Right atrium auricular region (tissue), 2 donors: ENCODE results near the gene MYLK3. TPM values are rescaled to one million over a fixed set of nuclear protein-coding genes. Genes with fewer than 3 reads are reported as not detected.

ENCODE experiments used
- DNase-seq: peaks from one replicate; pipeline ENCODE4 v3.0.0-alpha.2; 2019; ENCODE audit warnings: low spot score
- H3K27ac ChIP-seq, 2 donors: fragments of 200-600 bp; sonication (generic); 1 replicate in 1 of 2; 2 replicates in 1 of 2; pipeline ENCODE4 v1.5.1; 2016 to 2019
- H3K27me3 ChIP-seq, 2 donors: fragments of 200-600 bp; sonication (generic); one replicate each; pipeline versions ENCODE4 v1.5.1 to v1.6.0; 2017 to 2019
- H3K36me3 ChIP-seq: fragments of 200-600 bp; sonication (generic); one replicate; pipeline ENCODE4 v1.5.1; 2016
- H3K4me1 ChIP-seq, 2 donors: fragments of 200-600 bp; sonication (generic); one replicate each; pipeline versions ENCODE4 v1.5.1 to v1.6.0; 2017 to 2019
- H3K4me3 ChIP-seq, 2 donors: fragments of 200-600 bp; sonication (generic); 1 replicate in 1 of 2; 2 replicates in 1 of 2; pipeline ENCODE4 v1.5.1; 2017 to 2019; ENCODE audit warnings: mild to moderate bottlenecking in 1 of 2, moderate library complexity in 1 of 2
- H3K9me3 ChIP-seq, 2 donors: fragments of 200-600 bp; sonication (generic); one replicate each; pipeline ENCODE4 v1.5.1; 2019
- CTCF ChIP-seq, 2 donors: fragments of 200-600 bp; sonication (generic); IDR thresholded peaks; one replicate each; pipeline ENCODE4 v1.5.1; 2019; ENCODE audit warnings: antibody characterized with exemption in 2 of 2
- total RNA-seq, 2 donors: library from RNA; depleted of rRNA; stranded (reverse); fragments of >200 nt; gene quantifications; one replicate each; pipeline ENCODE4 v1.1.0, GENCODE V29; 2016

MYLK3 gene
- total RNA-seq, 2 donors from 2014 or later, result 275 to 456 TPM

- Histone ChIP-seq H3K4me3 (no peak overlapping the region), H3K36me3 (no peaks in the 10 kb centered on the region), H3K9me3 (no peaks in the 10 kb centered on the region), H3K27me3 (no peaks in the 10 kb centered on the region), H3K4me1 (peaks cover 0 to 40% of the 10 kb centered on the region in 2 donors), H3K27ac (no peak overlapping the region)
- DNase-seq, result no peak
- TF ChIP-seq CTCF (IDR thresholded peaks at IDR 0.05), result no peak
Measured at GRCh38 chr16:46691726-46692125, 56.4 kb downstream of the MYLK3 start.

- peaks cover 0 to 41% of the 10 kb centered on the region in 2 donors for H3K4me1 ChIP-seq
- H3K27ac ChIP-seq, result peak overlapping the region; percentile 91 to 94
- peak in 1 of 2 donors; percentile 2 for TF ChIP-seq CTCF (IDR thresholded peaks at IDR 0.05)
- H3K4me3 ChIP-seq, result peak overlapping the region; percentile 73 to 83
- H3K9me3 ChIP-seq, result no peaks in the 10 kb centered on the region
- H3K27me3 ChIP-seq, result no peaks in the 10 kb centered on the region
- DNase-seq, result no peak
- no peaks in the 10 kb centered on the region for H3K36me3 ChIP-seq
Measured at GRCh38 chr16:46690281-46691178, 57.6 kb downstream of the MYLK3 start.

GRCh38 chr16:46689365-46690280 lies 58.5 kb downstream of the MYLK3 start, which contains the start of gene ORC6:
ORC6 (plus strand) TSS chr16:46689659; CDS start chr16:46689706, 47 bp downstream.
- peak; percentile 99 for DNase-seq
- peaks cover 0 to 41% of the 10 kb centered on the region in 2 donors for H3K4me1 ChIP-seq
- no peaks in the 10 kb centered on the region for H3K27me3 ChIP-seq
- peak within 1 kb of the TSS; percentile 73 to 83 for H3K4me3 ChIP-seq
- H3K9me3 ChIP-seq, result no peaks in the 10 kb centered on the region
- H3K27ac ChIP-seq, result peak within 1 kb of the TSS; percentile 91 to 94
- TF ChIP-seq CTCF (IDR thresholded peaks at IDR 0.05), result peak in 1 of 2 donors; percentile 39
- no peaks in the 10 kb centered on the region for H3K36me3 ChIP-seq

- H3K36me3 ChIP-seq, result no peaks in the 10 kb centered on the region
- no peak for TF ChIP-seq CTCF (IDR thresholded peaks at IDR 0.05)
- H3K9me3 ChIP-seq, result no peaks in the 10 kb centered on the region
- no peaks in the 10 kb centered on the region for H3K27me3 ChIP-seq
- H3K4me1 ChIP-seq, result peaks cover 0 to 44% of the 10 kb centered on the region in 2 donors
- peak; percentile 100 for DNase-seq
- peak within 1 kb of the TSS; percentile 73 to 83 for H3K4me3 ChIP-seq
- peak within 1 kb of the TSS; percentile 91 to 94 for H3K27ac ChIP-seq
Measured at GRCh38 chr16:46688654-46689364, 59.3 kb downstream of the MYLK3 start, which contains the start of gene VPS35. VPS35 (minus strand) TSS chr16:46689178; CDS start chr16:46689133, 45 bp downstream.

- Histone ChIP-seq H3K27me3 (no peaks in the 10 kb centered on the region), H3K9me3 (no peaks in the 10 kb centered on the region), H3K36me3 (no peaks in the 10 kb centered on the region), H3K4me1 (peaks cover 0 to 44% of the 10 kb centered on the region in 2 donors), H3K27ac (peak overlapping the region; percentile 91 to 94), H3K4me3 (peak overlapping the region; percentile 73 to 83)
- no peak for DNase-seq
- TF ChIP-seq CTCF (IDR thresholded peaks at IDR 0.05), result no peak
Measured at GRCh38 chr16:46688101-46688653, 60.0 kb downstream of the MYLK3 start.
